ENCODE data around the gene ATP6V0B. TPM values are rescaled to one million over a fixed set of nuclear protein-coding genes. Genes with fewer than 3 reads are reported as not detected.

ATP6V0B gene
- total RNA-seq, 1 experiment from 2014 or later, result 241 TPM

DNA sequence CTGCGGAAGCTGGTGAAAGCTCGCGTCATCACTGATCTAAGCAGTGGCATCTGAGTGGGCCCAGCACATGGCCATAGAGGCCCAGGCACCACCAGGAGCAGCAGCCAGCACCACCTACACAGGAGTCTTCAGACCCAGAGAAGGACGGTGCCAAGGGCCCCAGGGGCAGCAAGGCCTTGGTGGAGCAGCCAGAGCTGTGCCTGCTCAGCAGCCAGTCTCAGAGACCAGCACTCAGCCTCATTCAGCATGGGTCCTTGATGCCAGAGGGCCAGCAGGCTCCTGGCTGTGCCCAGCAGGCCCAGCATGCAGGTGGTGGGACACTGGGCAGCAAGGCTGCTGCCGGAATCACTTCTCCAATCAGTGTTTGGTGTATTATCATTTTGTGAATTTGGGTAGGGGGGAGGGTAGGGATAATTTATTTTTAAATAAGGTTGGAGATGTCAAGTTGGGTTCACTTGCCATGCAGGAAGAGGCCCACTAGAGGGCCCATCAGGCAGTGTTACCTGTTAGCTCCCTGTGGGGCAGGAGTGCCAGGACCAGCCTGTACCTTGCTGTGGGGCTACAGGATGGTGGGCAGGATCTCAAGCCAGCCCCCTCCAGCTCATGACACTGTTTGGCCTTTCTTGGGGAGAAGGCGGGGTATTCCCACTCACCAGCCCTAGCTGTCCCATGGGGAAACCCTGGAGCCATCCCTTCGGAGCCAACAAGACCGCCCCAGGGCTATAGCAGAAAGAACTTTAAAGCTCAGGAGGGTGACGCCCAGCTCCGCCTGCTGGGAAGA lies 44.4 kb upstream of the ATP6V0B start:
- peak overlapping the region; percentile 14 for H3K4me2 ChIP-seq (ENCODE audit: low read length)
- POLR2A ChIA-PET (ENCODE audit: unreplicated experiment), result no interaction called here

DNA sequence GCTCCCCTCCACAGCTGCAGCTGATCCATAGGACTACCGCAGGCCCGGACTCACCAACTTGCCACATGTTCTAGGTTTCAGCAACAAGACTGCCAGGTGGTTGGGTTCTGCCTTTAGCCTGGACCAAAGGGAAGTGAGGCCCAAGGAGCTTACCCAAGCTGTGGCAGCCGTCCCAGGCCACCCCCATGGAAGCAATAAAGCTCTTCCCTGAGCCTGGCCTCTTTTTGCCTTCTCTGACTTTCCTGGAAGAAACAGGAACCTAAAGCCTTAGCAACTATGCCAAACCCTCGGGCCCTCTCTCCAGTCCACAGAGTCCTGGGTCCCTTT lies 43.8 kb upstream of the ATP6V0B start:
- Histone ChIP-seq H3F3A (ENCODE audit: low read length, unreplicated experiment) (no peaks in the 10 kb centered on the region), H3K4me2 (ENCODE audit: low read length) (no peak overlapping the region), H4K20me1 (ENCODE audit: low read length) (no peaks in the 10 kb centered on the region), H3K27ac (ENCODE audit: low read length) (no peak overlapping the region), H3K9me2 (replicated peaks; ENCODE audit: low read length) (no peaks in the 10 kb centered on the region), H3K4me3 (ENCODE audit: low read length) (no peak overlapping the region), H3K4me1 (ENCODE audit: insufficient read depth, low read length) (peaks cover 45% of the 10 kb centered on the region), H3K9me3 (ENCODE audit: low read length) (no peaks in the 10 kb centered on the region), H3K79me2 (ENCODE audit: low read length) (peaks cover 6% of the 10 kb centered on the region; the same call in 1 of the 2 replicates), H3K27me3 (ENCODE audit: low read length) (no peaks in the 10 kb centered on the region), H3K9ac (ENCODE audit: low read length) (no peak overlapping the region), H3K36me3 (ENCODE audit: low read depth, low read length) (no peaks in the 10 kb centered on the region; the same call in 1 of the 2 replicates), H2AFZ (ENCODE audit: low read length) (no peak overlapping the region)
- DNase-seq (no peak), ATAC-seq (no peak)
- TF ChIP-seq, protein P1, sequence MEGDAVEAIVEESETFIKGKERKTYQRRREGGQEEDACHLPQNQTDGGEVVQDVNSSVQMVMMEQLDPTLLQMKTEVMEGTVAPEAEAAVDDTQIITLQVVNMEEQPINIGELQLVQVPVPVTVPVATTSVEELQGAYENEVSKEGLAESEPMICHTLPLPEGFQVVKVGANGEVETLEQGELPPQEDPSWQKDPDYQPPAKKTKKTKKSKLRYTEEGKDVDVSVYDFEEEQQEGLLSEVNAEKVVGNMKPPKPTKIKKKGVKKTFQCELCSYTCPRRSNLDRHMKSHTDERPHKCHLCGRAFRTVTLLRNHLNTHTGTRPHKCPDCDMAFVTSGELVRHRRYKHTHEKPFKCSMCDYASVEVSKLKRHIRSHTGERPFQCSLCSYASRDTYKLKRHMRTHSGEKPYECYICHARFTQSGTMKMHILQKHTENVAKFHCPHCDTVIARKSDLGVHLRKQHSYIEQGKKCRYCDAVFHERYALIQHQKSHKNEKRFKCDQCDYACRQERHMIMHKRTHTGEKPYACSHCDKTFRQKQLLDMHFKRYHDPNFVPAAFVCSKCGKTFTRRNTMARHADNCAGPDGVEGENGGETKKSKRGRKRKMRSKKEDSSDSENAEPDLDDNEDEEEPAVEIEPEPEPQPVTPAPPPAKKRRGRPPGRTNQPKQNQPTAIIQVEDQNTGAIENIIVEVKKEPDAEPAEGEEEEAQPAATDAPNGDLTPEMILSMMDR (conservative IDR thresholded peaks at IDR 0.05; ENCODE audit: low read depth, low read length), result no peak
- TF ChIP-seq EZH2phosphoT487 (IDR thresholded peaks at IDR 0.05; ENCODE audit: borderline replicate concordance, low read length) (no peak), EZH2 (IDR thresholded peaks at IDR 0.05; ENCODE audit: low read length, unreplicated experiment) (no peak)
- no TSS peak for BruUV-seq (replicated peaks)
- ChIA-PET CTCF (no interaction called here), POLR2A (ENCODE audit: unreplicated experiment) (no interaction called here)
- intact Hi-C loops (cut with micrococcal nuclease), result loop anchor here (5.0 kb wide), 2 partner anchors 84 to 99 kb away; no protein-coding TSS in a partner anchor

More for the DNA sequence above, 44.4 kb upstream of the ATP6V0B start:
- Histone ChIP-seq H2AFZ (ENCODE audit: low read length) (no peak overlapping the region), H3K9me2 (replicated peaks; ENCODE audit: low read length) (no peaks in the 10 kb centered on the region), H3K9me3 (ENCODE audit: low read length) (no peaks in the 10 kb centered on the region), H3F3A (ENCODE audit: low read length, unreplicated experiment) (no peaks in the 10 kb centered on the region), H3K79me2 (ENCODE audit: low read length) (peaks cover 3% of the 10 kb centered on the region; the same call in 1 of the 2 replicates), H4K20me1 (ENCODE audit: low read length) (no peaks in the 10 kb centered on the region), H3K4me3 (ENCODE audit: low read length) (no peak overlapping the region), H3K27ac (ENCODE audit: low read length) (peak overlapping the region; percentile 77), H3K36me3 (ENCODE audit: low read depth, low read length) (no peaks in the 10 kb centered on the region; the same call in 1 of the 2 replicates), H3K27me3 (ENCODE audit: low read length) (no peaks in the 10 kb centered on the region), H3K4me1 (ENCODE audit: insufficient read depth, low read length) (peaks cover 41% of the 10 kb centered on the region), H3K9ac (ENCODE audit: low read length) (peak overlapping the region; percentile 24; the same call in 1 of the 2 replicates)
- TF ChIP-seq EZH2phosphoT487 (IDR thresholded peaks at IDR 0.05; ENCODE audit: borderline replicate concordance, low read length), result no peak
- TF ChIP-seq, protein P1 (conservative IDR thresholded peaks at IDR 0.05; ENCODE audit: low read depth, low read length), result peak; percentile 58
- TF ChIP-seq EZH2 (IDR thresholded peaks at IDR 0.05; ENCODE audit: low read length, unreplicated experiment), result no peak
- BruUV-seq (replicated peaks), result no TSS peak
- ATAC-seq, result no peak
- CTCF ChIA-PET, result no interaction called here
- intact Hi-C loops (cut with micrococcal nuclease), result loop anchor here (5.0 kb wide), 2 partner anchors 83 to 98 kb away; no protein-coding TSS in a partner anchor
- peak; percentile 38 for DNase-seq
